Measurements from ENCODE around the gene ITIH2. TPM values are rescaled to one million over a fixed set of nuclear protein-coding genes. Genes with fewer than 3 reads are reported as not detected.

Gene ITIH2
- total RNA-seq, 4 donors from 2014 or later: not detected

- WGBS, 2 donors (ENCODE audit: low coverage in 1 of 2): 87% methylated on average over 4 of the region's 4 CpGs; no CpG with 5 or more reads in 1 of the 2 donors
Observed at GRCh38 chr10:7702288-7702812, 766 bp upstream of the ITIH2 start.

GRCh38 chr10:7704071-7705016 lies 1.2 kb downstream of the ITIH2 start:
- Histone ChIP-seq H3K36me3 (no peaks in the 10 kb centered on the region), H3K27me3 (peaks cover 2% of the 10 kb centered on the region), H3K27ac (no peak overlapping the region), H3K4me3 (no peak overlapping the region), H3K9me3 (no peaks in the 10 kb centered on the region), H3K4me1 (no peaks in the 10 kb centered on the region)
- DNase-seq: no peak
- WGBS, 2 donors (ENCODE audit: low coverage in 1 of 2): 72 to 74% methylated on average over 7 to 8 of the region's 8 CpGs
- intact Hi-C loops (cut with DNase I; ENCODE audit: low total_unique reads) (no loop called here), in situ Hi-C loops (cut with MboI; ENCODE audit: low pct_ligation_motif_present in 1 of 4, low pct_unique_long_range_greater_than_20kb in 1 of 4, low sequenced_read_pairs in 3 of 4) (no loop called here)
- TF ChIP-seq EP300 (IDR thresholded peaks at IDR 0.05; ENCODE audit: low read depth) (no peak), POLR2A (IDR thresholded peaks at IDR 0.05) (no peak)

More at GRCh38 chr10:7702288-7702812, 766 bp upstream of the ITIH2 start:
- Histone ChIP-seq H3K36me3 (no peaks in the 10 kb centered on the region), H3K4me3 (no peak overlapping the region), H3K27me3 (peaks cover 2% of the 10 kb centered on the region), H3K27ac (no peak overlapping the region), H3K9me3 (no peaks in the 10 kb centered on the region), H3K4me1 (no peaks in the 10 kb centered on the region)
- in situ Hi-C loops (cut with MboI; ENCODE audit: low pct_ligation_motif_present in 1 of 4, low pct_unique_long_range_greater_than_20kb in 1 of 4, low sequenced_read_pairs in 3 of 4) (no loop called here), intact Hi-C loops (cut with DNase I; ENCODE audit: low total_unique reads) (no loop called here)
- TF ChIP-seq, protein P1, sequence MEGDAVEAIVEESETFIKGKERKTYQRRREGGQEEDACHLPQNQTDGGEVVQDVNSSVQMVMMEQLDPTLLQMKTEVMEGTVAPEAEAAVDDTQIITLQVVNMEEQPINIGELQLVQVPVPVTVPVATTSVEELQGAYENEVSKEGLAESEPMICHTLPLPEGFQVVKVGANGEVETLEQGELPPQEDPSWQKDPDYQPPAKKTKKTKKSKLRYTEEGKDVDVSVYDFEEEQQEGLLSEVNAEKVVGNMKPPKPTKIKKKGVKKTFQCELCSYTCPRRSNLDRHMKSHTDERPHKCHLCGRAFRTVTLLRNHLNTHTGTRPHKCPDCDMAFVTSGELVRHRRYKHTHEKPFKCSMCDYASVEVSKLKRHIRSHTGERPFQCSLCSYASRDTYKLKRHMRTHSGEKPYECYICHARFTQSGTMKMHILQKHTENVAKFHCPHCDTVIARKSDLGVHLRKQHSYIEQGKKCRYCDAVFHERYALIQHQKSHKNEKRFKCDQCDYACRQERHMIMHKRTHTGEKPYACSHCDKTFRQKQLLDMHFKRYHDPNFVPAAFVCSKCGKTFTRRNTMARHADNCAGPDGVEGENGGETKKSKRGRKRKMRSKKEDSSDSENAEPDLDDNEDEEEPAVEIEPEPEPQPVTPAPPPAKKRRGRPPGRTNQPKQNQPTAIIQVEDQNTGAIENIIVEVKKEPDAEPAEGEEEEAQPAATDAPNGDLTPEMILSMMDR (IDR thresholded peaks at IDR 0.05): no peak
- no peak for TF ChIP-seq EP300 (IDR thresholded peaks at IDR 0.05; ENCODE audit: low read depth)
- TF ChIP-seq POLR2A (IDR thresholded peaks at IDR 0.05): no peak
- TF ChIP-seq POLR2AphosphoS5 (IDR thresholded peaks at IDR 0.05): no peak
- no peak for DNase-seq

- Histone ChIP-seq H3K36me3 (no peaks in the 10 kb centered on the region), H3K9me3 (no peaks in the 10 kb centered on the region), H3K27ac (no peak overlapping the region), H3K27me3 (peaks cover 2% of the 10 kb centered on the region), H3K4me3 (no peak overlapping the region), H3K4me1 (no peaks in the 10 kb centered on the region)
- in situ Hi-C loops (cut with MboI; ENCODE audit: low pct_ligation_motif_present in 1 of 4, low pct_unique_long_range_greater_than_20kb in 1 of 4, low sequenced_read_pairs in 3 of 4): no loop called here
- no peak for DNase-seq
- 74 to 75% methylated on average over 3 of the region's 3 CpGs for WGBS, 2 donors (ENCODE audit: low coverage in 1 of 2)
- intact Hi-C loops (cut with DNase I; ENCODE audit: low total_unique reads): no loop called here
- TF ChIP-seq POLR2AphosphoS5 (IDR thresholded peaks at IDR 0.05): no peak
Observed at GRCh38 chr10:7705341-7705740, 2.2 kb downstream of the ITIH2 start.

DNA sequence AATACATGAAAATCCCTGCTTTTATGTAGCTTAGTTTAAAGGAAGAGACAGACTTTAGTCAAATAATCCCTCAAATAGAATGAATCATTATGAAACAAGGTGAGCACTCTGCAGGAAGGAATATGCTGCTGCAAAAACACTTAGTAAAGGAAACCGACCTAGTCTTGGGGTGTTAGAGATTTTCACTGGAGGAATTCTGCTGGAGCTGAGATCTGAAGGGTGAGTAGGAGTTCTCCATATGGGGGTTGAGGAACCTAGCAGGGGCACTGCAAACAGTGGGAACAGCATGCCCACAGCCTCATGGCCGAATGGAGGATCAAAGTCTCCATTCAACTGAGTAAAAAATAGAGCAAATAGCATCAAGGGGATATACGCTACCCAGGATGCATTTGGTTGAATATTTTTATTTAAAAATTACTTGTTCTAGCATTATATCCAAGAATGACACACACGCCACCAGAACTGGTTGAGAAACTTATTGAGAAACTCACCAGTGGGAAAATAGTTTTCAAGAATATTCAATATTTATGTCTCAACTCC lies 3.5 kb downstream of the ITIH2 start:
- Histone ChIP-seq H3K4me1 (no peaks in the 10 kb centered on the region), H3K36me3 (no peaks in the 10 kb centered on the region), H3K27me3 (peaks cover 2% of the 10 kb centered on the region), H3K4me3 (no peak overlapping the region), H3K27ac (no peak overlapping the region), H3K9me3 (no peaks in the 10 kb centered on the region)
- in situ Hi-C loops (cut with MboI; ENCODE audit: low pct_ligation_motif_present in 1 of 4, low pct_unique_long_range_greater_than_20kb in 1 of 4, low sequenced_read_pairs in 3 of 4): no loop called here
- TF ChIP-seq, protein P1 (IDR thresholded peaks at IDR 0.05): no peak
- TF ChIP-seq EP300 (IDR thresholded peaks at IDR 0.05; ENCODE audit: low read depth) (no peak), POLR2AphosphoS5 (IDR thresholded peaks at IDR 0.05) (no peak), POLR2A (IDR thresholded peaks at IDR 0.05) (no peak)
- DNase-seq: no peak
- intact Hi-C loops (cut with DNase I; ENCODE audit: low total_unique reads): no loop called here
- WGBS, 2 donors (ENCODE audit: low coverage in 1 of 2): 67 to 75% methylated on average over 3 to 4 of the region's 4 CpGs

DNA sequence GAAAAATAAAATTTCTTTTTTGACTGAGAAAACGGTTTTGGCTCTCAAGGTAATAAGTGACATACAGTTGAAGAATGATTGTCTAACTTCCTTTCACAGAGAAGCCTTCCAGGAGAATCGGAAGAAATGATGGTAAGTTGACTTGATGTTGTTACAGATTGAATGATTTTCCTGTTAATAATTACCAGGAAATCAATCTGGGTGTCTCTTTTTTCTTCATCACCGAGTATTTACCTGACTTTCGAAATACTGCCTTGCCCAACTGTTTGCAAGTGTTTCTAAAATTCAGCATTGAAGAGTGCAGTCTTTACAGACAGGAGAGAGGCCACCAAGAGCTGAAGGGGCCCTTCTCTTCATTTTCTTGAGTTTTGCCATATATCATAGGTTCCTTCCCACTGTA lies 4.0 kb downstream of the ITIH2 start:
- no peaks in the 10 kb centered on the region for H3K4me1 ChIP-seq
- TF ChIP-seq POLR2A (IDR thresholded peaks at IDR 0.05) (no peak), POLR2AphosphoS5 (IDR thresholded peaks at IDR 0.05) (no peak), EP300 (IDR thresholded peaks at IDR 0.05; ENCODE audit: low read depth) (no peak)
- TF ChIP-seq, protein P1 (IDR thresholded peaks at IDR 0.05): no peak
- no peaks in the 10 kb centered on the region for H3K36me3 ChIP-seq
- H3K27me3 ChIP-seq: peaks cover 2% of the 10 kb centered on the region
- intact Hi-C loops (cut with DNase I; ENCODE audit: low total_unique reads) (no loop called here), in situ Hi-C loops (cut with MboI; ENCODE audit: low pct_ligation_motif_present in 1 of 4, low pct_unique_long_range_greater_than_20kb in 1 of 4, low sequenced_read_pairs in 3 of 4) (no loop called here)
- 47 to 56% methylated on average over 4 of the region's 4 CpGs for WGBS, 2 donors (ENCODE audit: low coverage in 1 of 2)
- no peak for DNase-seq
- no peak overlapping the region for H3K4me3 ChIP-seq
- no peak overlapping the region for H3K27ac ChIP-seq
- no peaks in the 10 kb centered on the region for H3K9me3 ChIP-seq
